HCT116 (cell line): Measurements from ENCODE around the gene BDH1. TPM values are rescaled to one million over a fixed set of nuclear protein-coding genes. Genes with fewer than 3 reads are reported as not detected.

Source experiments
- ATAC-seq: fragments of 200-7000 bp; cut with Tn5 transposase; 2 replicates; pipeline ENCODE4 v1.9.1; 2020; ENCODE audit warnings: mild to moderate bottlenecking, moderate library complexity
- BruUV-seq: library from RNA; stranded (reverse); fragments of 400-500 nt; replicated peaks from 2 replicates; lab custom pipeline; 2021; lab: Mats Ljungman, UMichigan
- CTCF ChIA-PET: fragments of 300-600 bp; sonication (Branson Sonifier 250); formaldehyde crosslinking; loops from one replicate; lab custom pipeline; 2021; ENCODE audit warnings: antibody characterized with exemption; lab: Charles Lee
- POLR2A ChIA-PET: fragments of 300-600, 350-600 bp; sonication (Branson Sonifier 250); formaldehyde crosslinking; loops from one replicate; lab custom pipeline; 2021; ENCODE audit warnings: antibody characterized with exemption; lab: Charles Lee
- RAD21 ChIA-PET, 2 experiments: fragments of 300-600 bp; sonication (Branson Sonifier 250); formaldehyde crosslinking; loops; one replicate each; lab custom pipeline; 2023; ENCODE audit warnings: low total read pairs in 2 of 2; ENCODE audit not compliant: uncharacterized antibody in 2 of 2, unreplicated experiment in 2 of 2, low non-redundant PET in 1 of 2; lab: Charles Lee
- DNase-seq: peaks from one replicate; pipeline ENCODE4 v3.0.0-alpha.2; 2010; ENCODE audit warnings: low read depth, low spot score
- H2AFZ ChIP-seq: fragments of 200-600 bp; shearing (Covaris generic), sonication (generic); 2 replicates; pipeline ENCODE4 v1.6.1; 2017; ENCODE audit warnings: low read depth, mixed run types, mixed read lengths, antibody characterized with exemption, low read length; ENCODE audit not compliant: poor library complexity, severe bottlenecking
- H3K27ac ChIP-seq: 2 replicates; pipeline ENCODE4 v1.5.1; 2012; ENCODE audit warnings: low read depth, low read length
- H3K27me3 ChIP-seq: fragments of 200-600 bp; sonication (generic); 2 replicates; pipeline ENCODE4 v1.6.1; 2016; ENCODE audit warnings: mixed run types, low read length, mixed read lengths; ENCODE audit not compliant: insufficient read depth
- H3K36me3 ChIP-seq, 2 experiments: fragments of 200-500 bp in 1 of 2; fragments of 200-600 bp in 1 of 2; sonication (Bioruptor generic) in 1 of 2; sonication (generic) in 1 of 2; 2 replicates each; pipeline versions ENCODE4 v1.5.1 to v1.6.1; 2014 to 2016; ENCODE audit warnings: low read length in 2 of 2, inconsistent platforms in 1 of 2, mixed read lengths in 1 of 2, mixed run types in 1 of 2; ENCODE audit not compliant: insufficient read depth in 2 of 2, control insufficient read depth in 1 of 2
- H3K4me1 ChIP-seq, 2 experiments: fragments of 200-600 bp in 1 of 2; sonication (generic) in 1 of 2; 2 replicates each; pipeline versions ENCODE4 v1.5.1 to v1.6.1; 2012 to 2017; ENCODE audit warnings: low read length in 2 of 2, inconsistent platforms in 1 of 2, mild to moderate bottlenecking in 1 of 2, mixed read lengths in 1 of 2, mixed run types in 1 of 2, moderate library complexity in 1 of 2; ENCODE audit not compliant: insufficient read depth in 2 of 2, control insufficient read depth in 1 of 2
- H3K4me2 ChIP-seq: fragments of 200-600 bp; sonication (generic); 2 replicates; pipeline ENCODE4 v1.6.1; 2017; ENCODE audit warnings: mixed run types, low read length, mixed read lengths
- H3K4me3 ChIP-seq, 2 experiments: fragments of 200-600 bp in 1 of 2; sonication (generic) in 1 of 2; replicated peaks in 1 of 2; 2 replicates each; pipeline ENCODE4 v1.5.1; 2011 to 2016; ENCODE audit warnings: low read length in 2 of 2, control low read depth in 1 of 2, low read depth in 1 of 2, mild to moderate bottlenecking in 1 of 2, mixed read lengths in 1 of 2, mixed run types in 1 of 2
- H3K79me2 ChIP-seq: fragments of 200-600 bp; sonication (generic); 2 replicates; pipeline ENCODE4 v1.6.1; 2017; ENCODE audit warnings: mild to moderate bottlenecking, mixed run types, low read length, moderate library complexity, mixed read lengths; ENCODE audit not compliant: insufficient read depth
- H3K9ac ChIP-seq: fragments of 200-600 bp; sonication (generic); 2 replicates; pipeline ENCODE4 v1.6.1; 2016; ENCODE audit warnings: low read length, mixed read lengths
- H3K9me2 ChIP-seq: fragments of 200-600 bp; sonication (generic), shearing (Covaris generic); 2 replicates; pipeline ENCODE4 v1.6.1; 2017; ENCODE audit warnings: mixed run types, mild to moderate bottlenecking, moderate library complexity; ENCODE audit not compliant: insufficient read depth
- H3K9me3 ChIP-seq, 2 experiments: fragments of 200-500 bp in 1 of 2; fragments of 200-600 bp in 1 of 2; sonication (Bioruptor generic) in 1 of 2; sonication (generic) in 1 of 2; 2 replicates each; pipeline ENCODE4 v1.6.1; 2014 to 2017; ENCODE audit warnings: low read length in 2 of 2, mixed read lengths in 2 of 2, inconsistent platforms in 1 of 2, low read depth in 1 of 2, mild to moderate bottlenecking in 1 of 2, mixed run types in 1 of 2, moderate library complexity in 1 of 2; ENCODE audit not compliant: control insufficient read depth in 1 of 2, insufficient read depth in 1 of 2
- H4K20me1 ChIP-seq: fragments of 200-600 bp; sonication (generic), shearing (Covaris generic); 2 replicates; pipeline ENCODE4 v1.6.1; 2017; ENCODE audit warnings: mixed run types, mild to moderate bottlenecking, moderate library complexity; ENCODE audit not compliant: insufficient read depth
- CBX3 ChIP-seq: IDR thresholded peaks from 2 replicates; pipeline ENCODE4 v1.6.1; 2012; ENCODE audit warnings: low read depth
- ELF1 ChIP-seq: IDR thresholded peaks from 2 replicates; pipeline ENCODE4 v1.6.1; 2012; ENCODE audit warnings: low read depth, borderline replicate concordance
- EZH2 ChIP-seq: fragments of 200-600 bp; sonication (generic); IDR thresholded peaks from 2 replicates; pipeline ENCODE4 v1.6.1; 2017; ENCODE audit warnings: antibody characterized with exemption, mixed run types
- FOSL1 ChIP-seq: IDR thresholded peaks from 2 replicates; pipeline ENCODE4 v1.6.1; 2012; ENCODE audit warnings: low read depth
- JUND ChIP-seq: IDR thresholded peaks from 2 replicates; pipeline ENCODE4 v1.6.1; 2012
- POLR2A ChIP-seq: IDR thresholded peaks from 2 replicates; pipeline ENCODE4 v1.7.0; 2011; ENCODE audit warnings: borderline replicate concordance; ENCODE audit not compliant: insufficient read depth, insufficient read length; ENCODE audit errors: extremely low read depth
- RAD21 ChIP-seq: IDR thresholded peaks from 2 replicates; pipeline ENCODE4 v1.6.1; 2012; ENCODE audit warnings: low read depth, mild to moderate bottlenecking
- YY1 ChIP-seq: IDR thresholded peaks from 2 replicates; pipeline ENCODE4 v1.6.1; 2011; ENCODE audit warnings: low read length, low read depth, moderate library complexity, mild to moderate bottlenecking; ENCODE audit not compliant: insufficient replicate concordance; ENCODE audit errors: extremely low read depth
- ZFX ChIP-seq: fragments of 450-650 bp; IDR thresholded peaks from 2 replicates; pipeline ENCODE4 v1.6.1; 2017
- intact Hi-C: fragments of 100-400 bp; cut with micrococcal nuclease; formaldehyde crosslinking; loops from 2 replicates; pipeline ENCODE4 v1.10.0; 2022
- total RNA-seq: library from RNA; stranded (reverse); gene quantifications from one replicate; pipeline ENCODE4 v1.2.1, GENCODE V29; 2021; ENCODE audit not compliant: unreplicated experiment
- TF ChIP-seq, protein P1 (sequence below): IDR thresholded peaks from 2 replicates; pipeline ENCODE4 v1.6.1; 2012; ENCODE audit warnings: low read depth
- TF ChIP-seq, protein P2 (sequence below), 3 experiments: fragments of 200-600 bp in 1 of 3; sonication (generic) in 1 of 3; IDR thresholded peaks in 2 of 3; conservative IDR thresholded peaks in 1 of 3; 2 replicates each; pipeline ENCODE4 v1.5.1; 2012 to 2017; ENCODE audit warnings: low read depth in 2 of 3, low read length in 2 of 3, antibody characterized with exemption in 1 of 3, borderline replicate concordance in 1 of 3, control low read depth in 1 of 3, mild to moderate bottlenecking in 1 of 3, mixed read lengths in 1 of 3, mixed run types in 1 of 3, moderate library complexity in 1 of 3; ENCODE audit not compliant: insufficient read depth in 1 of 3

Gene BDH1
- total RNA-seq, 1 experiment from 2014 or later = 26.6 TPM

- no peak overlapping the region for H2AFZ ChIP-seq
- no peaks in the 10 kb centered on the region for H3K9me2 ChIP-seq
- H4K20me1 ChIP-seq = no peaks in the 10 kb centered on the region
- DNase-seq (no peak), ATAC-seq (no peak)
- H3K27ac ChIP-seq = no peak overlapping the region
- no peaks in the 10 kb centered on the region for H3K9me3 ChIP-seq
- no peaks in the 10 kb centered on the region for H3K79me2 ChIP-seq
- ChIA-PET RAD21 (no interaction called here), POLR2A (no interaction called here), CTCF (no interaction called here)
- BruUV-seq = no TSS peak
- H3K27me3 ChIP-seq = no peaks in the 10 kb centered on the region
- no peak overlapping the region for H3K4me3 ChIP-seq
- H3K9ac ChIP-seq = no peak overlapping the region
- peaks cover 0 to 12% of the 10 kb centered on the region in 2 experiments; a peak in 1 of 4 replicates for H3K36me3 ChIP-seq
- no peak overlapping the region for H3K4me2 ChIP-seq
- H3K4me1 ChIP-seq = no peaks in the 10 kb centered on the region
- intact Hi-C loops = no loop called here
- TF ChIP-seq CBX3 = no peak
- no peak for TF ChIP-seq FOSL1
- TF ChIP-seq EZH2 = no peak
- no peak for TF ChIP-seq JUND
- TF ChIP-seq POLR2A = no peak
- TF ChIP-seq ELF1 = no peak
- TF ChIP-seq, protein P1, sequence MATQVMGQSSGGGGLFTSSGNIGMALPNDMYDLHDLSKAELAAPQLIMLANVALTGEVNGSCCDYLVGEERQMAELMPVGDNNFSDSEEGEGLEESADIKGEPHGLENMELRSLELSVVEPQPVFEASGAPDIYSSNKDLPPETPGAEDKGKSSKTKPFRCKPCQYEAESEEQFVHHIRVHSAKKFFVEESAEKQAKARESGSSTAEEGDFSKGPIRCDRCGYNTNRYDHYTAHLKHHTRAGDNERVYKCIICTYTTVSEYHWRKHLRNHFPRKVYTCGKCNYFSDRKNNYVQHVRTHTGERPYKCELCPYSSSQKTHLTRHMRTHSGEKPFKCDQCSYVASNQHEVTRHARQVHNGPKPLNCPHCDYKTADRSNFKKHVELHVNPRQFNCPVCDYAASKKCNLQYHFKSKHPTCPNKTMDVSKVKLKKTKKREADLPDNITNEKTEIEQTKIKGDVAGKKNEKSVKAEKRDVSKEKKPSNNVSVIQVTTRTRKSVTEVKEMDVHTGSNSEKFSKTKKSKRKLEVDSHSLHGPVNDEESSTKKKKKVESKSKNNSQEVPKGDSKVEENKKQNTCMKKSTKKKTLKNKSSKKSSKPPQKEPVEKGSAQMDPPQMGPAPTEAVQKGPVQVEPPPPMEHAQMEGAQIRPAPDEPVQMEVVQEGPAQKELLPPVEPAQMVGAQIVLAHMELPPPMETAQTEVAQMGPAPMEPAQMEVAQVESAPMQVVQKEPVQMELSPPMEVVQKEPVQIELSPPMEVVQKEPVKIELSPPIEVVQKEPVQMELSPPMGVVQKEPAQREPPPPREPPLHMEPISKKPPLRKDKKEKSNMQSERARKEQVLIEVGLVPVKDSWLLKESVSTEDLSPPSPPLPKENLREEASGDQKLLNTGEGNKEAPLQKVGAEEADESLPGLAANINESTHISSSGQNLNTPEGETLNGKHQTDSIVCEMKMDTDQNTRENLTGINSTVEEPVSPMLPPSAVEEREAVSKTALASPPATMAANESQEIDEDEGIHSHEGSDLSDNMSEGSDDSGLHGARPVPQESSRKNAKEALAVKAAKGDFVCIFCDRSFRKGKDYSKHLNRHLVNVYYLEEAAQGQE = no peak
- TF ChIP-seq YY1 = no peak
- TF ChIP-seq, protein P2, sequence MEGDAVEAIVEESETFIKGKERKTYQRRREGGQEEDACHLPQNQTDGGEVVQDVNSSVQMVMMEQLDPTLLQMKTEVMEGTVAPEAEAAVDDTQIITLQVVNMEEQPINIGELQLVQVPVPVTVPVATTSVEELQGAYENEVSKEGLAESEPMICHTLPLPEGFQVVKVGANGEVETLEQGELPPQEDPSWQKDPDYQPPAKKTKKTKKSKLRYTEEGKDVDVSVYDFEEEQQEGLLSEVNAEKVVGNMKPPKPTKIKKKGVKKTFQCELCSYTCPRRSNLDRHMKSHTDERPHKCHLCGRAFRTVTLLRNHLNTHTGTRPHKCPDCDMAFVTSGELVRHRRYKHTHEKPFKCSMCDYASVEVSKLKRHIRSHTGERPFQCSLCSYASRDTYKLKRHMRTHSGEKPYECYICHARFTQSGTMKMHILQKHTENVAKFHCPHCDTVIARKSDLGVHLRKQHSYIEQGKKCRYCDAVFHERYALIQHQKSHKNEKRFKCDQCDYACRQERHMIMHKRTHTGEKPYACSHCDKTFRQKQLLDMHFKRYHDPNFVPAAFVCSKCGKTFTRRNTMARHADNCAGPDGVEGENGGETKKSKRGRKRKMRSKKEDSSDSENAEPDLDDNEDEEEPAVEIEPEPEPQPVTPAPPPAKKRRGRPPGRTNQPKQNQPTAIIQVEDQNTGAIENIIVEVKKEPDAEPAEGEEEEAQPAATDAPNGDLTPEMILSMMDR (IDR thresholded peaks at IDR 0.05 in 2 of 3, conservative IDR thresholded peaks at IDR 0.05 in 1 of 3; ENCODE audit: borderline replicate concordance in 1 of 3, insufficient read depth in 1 of 3, low read depth in 2 of 3, low read length in 2 of 3) = no peak
- no peak for TF ChIP-seq ZFX
- no peak for TF ChIP-seq RAD21
Observed at GRCh38 chr3:197528190-197528589, 27.6 kb downstream of the BDH1 start.
